Astrocyte (in vitro differentiated cells and primary cell): ENCODE results near the gene MEGF8.

Source experiments
- CTCF ChIP-seq: IDR thresholded peaks from 2 replicates; pipeline ENCODE4 v1.5.1; 2011; ENCODE audit warnings: low read depth, mild to moderate bottlenecking, inconsistent platforms, low read length, moderate library complexity; ENCODE audit not compliant: insufficient read depth
- EZH2 ChIP-seq: IDR thresholded peaks from 2 replicates; pipeline ENCODE4 v1.6.1; 2012; ENCODE audit warnings: mild to moderate bottlenecking, low read length, inconsistent platforms; ENCODE audit not compliant: insufficient read depth

DNA sequence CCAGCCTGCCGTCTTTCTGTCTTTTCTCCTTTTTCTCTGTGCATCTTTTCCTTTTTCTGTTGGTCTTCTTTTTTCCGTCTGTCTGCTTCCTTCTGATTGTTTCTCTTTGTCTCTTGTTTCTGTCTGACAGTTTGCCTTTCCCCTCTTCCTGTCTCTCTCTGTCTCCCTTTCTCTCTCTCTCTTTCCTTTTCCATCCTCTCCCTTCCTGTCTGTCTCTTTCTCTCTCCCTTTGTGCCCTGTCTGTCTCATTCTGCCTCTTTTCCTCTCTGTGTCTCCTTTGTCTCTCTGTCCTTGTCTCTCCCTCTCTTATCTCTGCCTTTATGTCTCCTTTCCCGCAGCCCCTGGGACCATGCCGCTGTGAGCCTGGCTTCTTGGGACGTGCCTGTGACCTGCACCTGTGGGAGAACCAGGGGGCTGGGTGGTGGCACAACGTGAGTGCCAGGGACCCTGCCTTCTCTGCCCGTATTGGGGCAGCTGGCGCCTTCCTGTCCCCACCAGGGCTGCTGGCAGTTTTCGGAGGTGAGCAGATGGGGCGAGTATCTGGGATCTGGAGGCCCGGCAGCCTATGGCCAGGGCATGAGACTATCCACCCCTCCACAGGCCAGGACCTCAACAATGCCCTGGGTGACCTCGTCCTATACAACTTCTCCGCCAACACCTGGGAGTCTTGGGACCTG is 9.4 kb downstream of the MEGF8 start:
- TF ChIP-seq CTCF (no peak), EZH2 (no peak)
